Suppressor macrophage (primary cell): Measurements from ENCODE around the gene SRL.

ENCODE experiments used
- DNase-seq, 4 experiments: peaks; one replicate each; pipeline ENCODE4 v3.0.0-alpha.2; 2020 to 2022

SRL gene

DNA sequence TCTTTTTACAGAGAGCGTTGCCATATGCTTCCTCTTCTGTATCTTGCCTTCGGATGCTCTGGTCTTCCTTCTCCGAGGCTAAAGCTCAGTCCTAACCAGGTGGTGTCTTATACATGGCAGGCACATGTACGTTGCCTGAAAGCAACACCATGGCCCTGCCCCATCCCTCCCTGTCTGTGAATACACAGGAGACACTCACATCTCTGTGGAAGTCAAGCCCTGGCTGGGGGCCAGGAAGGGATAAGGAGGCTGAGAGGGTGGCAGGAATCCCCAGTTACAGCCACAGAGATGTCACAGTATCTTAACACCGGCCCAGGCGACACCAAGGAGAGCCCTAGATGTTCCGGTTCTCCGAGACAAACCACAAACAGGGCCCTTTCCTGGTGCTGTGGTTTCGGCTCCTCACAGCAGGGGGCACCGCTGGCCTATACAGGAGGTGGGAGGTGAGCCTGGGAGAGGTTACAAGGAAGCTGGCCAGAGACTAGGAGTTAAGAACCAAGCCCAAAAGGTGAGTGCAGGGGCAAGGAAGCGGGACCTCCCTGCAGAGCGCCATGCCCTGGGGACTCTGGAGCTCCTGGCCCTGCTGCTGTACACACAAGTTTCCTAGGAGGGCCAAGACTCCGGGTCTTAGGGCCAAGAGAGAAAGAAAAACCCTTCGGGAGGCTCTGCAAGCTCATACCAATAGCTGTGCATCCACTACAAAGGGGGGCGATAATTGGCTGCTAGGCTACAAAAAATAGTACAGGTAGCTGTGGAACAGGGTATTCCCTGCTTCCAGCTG, 41.7 kb downstream of the SRL start:
- DNase-seq = peak; percentile 72 to 85 (median 78)

DNA sequence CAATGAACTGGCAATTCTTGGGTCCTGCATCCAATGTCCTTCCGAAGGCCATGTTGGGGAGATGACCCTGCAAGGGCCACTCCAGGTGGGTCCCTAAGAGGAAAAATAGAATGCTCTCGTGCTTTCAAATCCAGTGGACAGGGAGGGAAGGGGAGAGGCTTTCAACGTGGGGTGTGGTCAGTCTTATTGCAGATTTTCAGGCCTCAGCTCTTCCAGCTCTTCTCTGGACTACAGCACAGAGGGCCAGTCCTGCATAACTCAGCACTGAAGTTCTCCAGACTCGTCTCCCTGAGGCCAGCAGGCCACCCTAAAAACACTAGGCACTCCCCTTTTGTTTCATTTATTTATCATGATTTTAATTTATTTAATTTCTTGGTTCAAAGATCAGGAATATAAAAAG, 43.1 kb downstream of the SRL start:
- DNase-seq = no peak

DNA sequence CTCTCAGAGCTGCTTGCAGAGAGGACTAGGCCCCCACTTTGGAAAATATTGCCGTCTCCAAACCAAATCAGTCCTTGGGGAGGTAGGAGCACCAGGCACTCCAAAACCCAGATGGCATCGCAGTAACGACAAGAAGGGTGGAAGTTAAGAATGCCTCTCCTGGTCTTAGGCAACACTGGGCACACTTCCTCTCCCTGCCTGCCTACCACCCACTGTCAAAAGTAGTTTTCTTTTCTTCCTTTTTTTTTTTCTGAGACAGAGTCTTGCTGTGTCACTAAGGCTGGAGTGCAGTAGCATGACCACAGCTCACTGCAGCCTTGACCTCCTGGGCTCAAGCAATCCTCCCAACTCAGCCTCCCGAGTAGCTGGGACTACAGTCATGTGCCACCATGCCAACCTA, 47.2 kb downstream of the SRL start:
- DNase-seq = peak; percentile 71 to 92 (median 86)

DNA sequence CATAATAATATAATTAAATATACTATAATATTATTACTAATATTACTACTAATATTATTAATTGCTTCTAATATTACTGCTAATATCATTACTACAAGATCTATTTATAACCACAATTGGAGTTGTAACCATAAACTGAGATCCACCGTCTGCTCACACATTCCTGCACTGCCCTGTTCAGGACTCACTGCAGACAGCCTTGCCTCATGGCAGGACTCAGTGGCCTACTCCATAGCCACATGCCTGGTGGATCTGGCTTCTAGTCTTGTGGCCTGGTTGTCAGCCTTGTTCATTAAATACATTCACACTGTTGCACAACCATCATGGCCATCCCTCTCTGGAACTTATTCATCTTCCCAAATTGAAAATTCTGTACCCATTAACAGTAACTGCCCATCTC, 48.0 kb downstream of the SRL start:
- DNase-seq = peak; percentile 16 to 56 (median 49)

DNA sequence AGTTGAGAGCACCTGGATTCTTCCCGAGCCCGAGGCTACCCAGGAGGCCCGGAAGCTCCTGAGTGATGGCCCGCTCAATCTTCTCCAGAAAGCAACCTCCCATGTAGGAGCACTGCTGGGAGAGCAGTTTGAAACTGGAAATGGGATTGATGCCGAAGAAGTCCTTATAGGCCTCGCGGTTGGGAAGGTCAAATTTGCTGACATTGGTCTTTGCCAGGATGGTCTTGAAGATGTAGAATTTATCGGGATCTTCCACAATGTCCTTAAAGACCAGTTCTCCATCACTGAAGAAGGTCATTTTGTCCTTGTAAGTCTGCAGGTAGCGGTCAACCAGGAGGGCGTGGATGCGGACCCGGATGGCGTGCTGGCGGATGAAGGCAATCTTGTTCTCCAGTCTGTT, 49.7 kb downstream of the SRL start:
- DNase-seq = no peak

DNA sequence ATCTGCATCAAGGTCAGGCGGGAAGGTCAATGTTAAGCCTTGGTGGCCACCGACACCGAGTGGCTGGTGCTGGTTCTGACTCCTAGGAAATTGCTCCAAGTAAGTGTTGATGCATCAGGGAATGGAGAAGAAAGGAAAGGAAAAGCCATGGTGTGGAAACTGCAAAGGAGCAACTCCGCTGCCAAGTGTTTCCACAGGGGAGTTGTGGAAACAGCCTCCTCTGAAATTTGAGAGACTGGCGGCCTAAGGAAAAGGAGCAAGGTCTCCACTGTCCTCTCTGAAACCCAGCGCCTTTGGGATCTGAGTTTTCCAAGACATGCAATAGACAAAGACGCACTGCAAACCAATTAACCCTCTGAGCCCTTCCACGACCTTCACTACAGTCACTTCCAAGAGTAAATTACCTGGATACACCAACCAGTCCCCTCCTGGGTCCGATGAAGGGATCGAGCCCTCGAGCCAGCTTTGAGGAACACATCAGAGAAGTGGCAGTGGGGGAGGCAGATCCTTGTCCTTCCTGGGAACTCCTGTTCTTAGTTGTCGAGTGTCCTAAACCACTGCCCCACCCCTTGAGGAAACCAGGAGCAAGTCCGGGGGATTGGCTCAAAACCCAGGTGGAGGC, 51.1 kb downstream of the SRL start:
- DNase-seq = no peak

DNA sequence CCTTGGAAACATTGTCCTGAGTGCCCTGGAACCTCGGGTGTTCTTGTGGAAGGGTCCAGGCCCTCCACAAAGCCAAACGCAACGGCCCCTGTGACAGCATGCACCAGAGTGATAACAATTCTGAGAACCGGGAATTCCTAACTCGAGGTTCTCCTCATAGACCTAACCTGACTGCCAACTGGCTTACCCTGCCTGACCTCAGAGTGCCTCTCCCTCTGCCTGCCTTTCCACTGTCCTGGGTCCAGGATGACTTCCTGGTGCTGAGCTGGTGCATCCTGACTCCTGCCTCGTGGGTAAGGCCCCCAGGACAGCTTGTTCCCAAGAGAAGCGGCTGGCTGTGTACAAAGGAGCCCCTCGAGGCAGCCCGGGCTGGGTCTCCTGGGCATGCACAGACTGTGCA, 51.8 kb downstream of the SRL start:
- DNase-seq = no peak

DNA sequence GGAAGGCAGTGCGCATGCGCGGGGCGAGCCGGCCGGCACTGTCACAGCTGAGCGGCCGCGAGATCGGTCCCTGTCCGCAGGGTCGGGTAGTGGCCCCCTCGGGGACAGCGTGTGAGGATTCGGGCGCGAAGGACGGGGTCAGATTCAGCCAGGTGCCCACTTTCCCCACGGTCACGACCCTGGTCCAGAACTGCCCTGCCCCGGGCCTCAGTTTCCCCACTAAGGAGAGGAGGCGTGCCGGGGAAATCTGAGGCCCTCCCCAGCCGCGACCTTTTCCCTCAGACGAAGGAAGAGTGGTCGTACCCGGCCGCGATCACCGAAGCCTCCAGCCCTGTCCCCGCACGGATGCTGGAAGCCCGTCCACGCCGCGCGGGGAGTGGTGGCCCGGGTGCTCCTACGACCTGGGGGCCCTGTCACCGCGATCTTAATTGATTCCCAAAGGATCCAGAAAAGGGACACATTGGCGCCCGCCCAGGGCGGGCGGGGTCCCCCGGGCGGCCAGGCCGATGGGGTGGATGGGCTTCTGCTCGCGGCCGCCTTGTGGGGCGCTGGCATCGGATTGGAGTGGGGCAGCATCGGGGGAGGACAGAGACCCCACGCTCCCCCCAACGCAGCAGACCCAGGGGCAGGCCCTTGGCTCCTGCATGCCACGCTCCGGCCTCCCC, 57.7 kb downstream of the SRL start:
- no peak for DNase-seq

DNA sequence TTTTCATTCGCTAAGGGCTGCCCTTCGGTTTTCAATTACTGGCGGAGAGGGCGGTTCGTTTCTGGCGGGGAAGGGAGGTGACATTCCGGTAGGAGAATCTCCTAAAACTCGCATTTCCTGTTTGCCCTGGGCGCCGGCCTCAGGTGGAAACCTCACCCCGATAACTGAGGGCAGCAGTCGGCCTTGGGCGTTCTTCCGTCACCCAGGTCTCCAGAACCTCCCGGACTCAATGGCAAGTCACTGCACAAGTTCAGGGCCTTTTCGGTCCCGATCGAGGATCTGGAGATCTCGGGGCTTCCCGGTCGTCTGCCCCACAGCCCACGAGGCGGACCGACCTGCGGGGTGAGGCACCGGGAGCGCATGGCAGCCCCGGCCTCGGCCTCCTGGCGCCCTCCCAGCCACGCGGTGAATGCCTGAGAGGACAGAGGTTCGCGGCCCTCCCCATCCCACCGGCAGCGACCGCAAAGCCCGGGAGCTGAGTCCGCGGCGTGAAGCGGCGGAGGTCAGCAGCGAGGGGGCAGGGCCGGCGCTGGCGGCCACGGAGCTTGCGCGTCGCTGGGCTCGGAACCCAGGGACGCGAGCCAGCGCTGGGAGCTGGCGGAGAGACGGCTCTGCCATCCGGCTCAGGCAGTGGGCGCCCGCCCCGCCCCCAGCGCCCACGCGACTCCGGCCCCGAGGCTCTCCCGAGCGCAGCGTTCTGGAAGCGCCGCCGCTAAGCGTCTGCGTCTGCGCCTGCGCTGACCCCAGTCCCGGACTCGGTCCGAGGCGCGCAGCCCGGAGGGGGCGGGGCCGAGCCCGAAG, 58.4 kb downstream of the SRL start:
- peak; percentile 98 to 99 (median 98) for DNase-seq

DNA sequence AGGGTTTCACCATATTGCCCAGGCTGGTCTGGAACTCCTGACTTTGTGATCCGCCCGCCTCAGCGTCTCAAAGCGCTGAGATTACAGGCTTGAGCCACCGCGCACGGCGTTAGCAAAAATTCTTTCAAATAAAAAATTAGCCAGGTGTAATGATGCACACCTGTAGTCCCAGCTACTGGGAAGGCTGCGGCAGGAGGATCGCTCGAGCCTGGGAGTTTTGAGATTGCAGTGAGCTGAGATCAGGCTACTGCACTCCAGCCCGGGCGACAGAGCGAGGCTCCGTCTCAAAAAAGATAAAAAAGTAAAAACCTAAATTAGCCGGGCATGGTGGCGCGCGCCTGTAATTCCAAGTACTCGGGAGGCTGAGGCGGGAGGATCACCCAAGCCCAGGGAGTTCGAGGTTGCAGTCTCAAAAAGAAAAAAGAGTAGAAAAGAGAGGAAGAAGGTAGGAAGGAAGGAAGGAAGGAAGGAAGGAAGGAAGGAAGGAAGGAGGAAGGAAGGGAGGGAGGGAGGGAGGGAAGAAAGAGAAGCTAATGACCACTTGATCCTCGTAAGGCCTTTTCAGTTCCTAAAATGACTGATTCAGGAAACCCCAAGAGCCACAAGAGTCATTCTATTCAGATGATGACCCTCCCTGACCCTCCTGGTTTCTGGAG, 59.2 kb downstream of the SRL start:
- peak in 3 of 4 experiments; percentile 80 to 94 (median 93) for DNase-seq

DNA sequence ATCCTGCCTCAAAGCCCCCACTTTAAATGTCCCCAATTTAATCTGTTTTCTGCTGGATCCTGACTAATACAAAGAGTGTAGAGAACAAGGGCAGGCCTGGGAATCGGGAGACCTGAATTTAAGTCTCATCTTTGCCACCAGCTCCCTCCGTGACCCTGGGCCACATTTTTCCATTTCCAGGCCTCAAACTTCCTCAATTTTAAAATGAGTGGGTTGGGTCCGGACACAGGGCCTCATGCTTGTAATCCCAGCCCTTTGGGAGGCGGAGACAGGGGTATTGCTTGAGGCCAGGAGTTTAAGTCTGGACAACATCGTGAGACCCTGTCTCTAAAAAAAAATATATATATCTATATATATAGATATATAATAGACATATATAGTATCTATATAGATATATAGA, 61.4 kb downstream of the SRL start:
- DNase-seq = peak; percentile 71 to 85 (median 80)

DNA sequence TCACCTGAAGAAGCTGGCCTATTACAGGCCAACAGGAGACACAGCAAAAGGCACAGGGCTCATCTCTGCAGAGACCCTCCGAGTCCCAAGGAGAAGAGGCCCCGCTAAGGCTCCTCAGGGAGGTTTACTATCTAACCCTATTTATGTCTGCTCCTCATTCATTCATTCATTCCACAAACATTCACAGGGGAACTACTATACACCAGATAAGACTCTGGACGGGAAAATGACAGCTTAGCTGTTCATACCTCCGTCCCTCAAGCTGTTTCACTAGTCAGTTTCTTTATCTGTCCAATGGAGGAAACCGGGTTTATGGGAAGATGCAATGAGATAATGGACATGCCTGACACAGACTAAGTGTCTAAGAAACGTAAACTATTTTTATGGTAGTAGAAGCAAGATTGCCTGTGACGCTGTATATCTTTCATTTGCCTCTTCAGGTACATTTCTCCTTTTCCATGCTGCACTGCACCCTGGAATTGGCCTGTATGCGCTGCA, 62.1 kb downstream of the SRL start:
- DNase-seq = no peak

DNA sequence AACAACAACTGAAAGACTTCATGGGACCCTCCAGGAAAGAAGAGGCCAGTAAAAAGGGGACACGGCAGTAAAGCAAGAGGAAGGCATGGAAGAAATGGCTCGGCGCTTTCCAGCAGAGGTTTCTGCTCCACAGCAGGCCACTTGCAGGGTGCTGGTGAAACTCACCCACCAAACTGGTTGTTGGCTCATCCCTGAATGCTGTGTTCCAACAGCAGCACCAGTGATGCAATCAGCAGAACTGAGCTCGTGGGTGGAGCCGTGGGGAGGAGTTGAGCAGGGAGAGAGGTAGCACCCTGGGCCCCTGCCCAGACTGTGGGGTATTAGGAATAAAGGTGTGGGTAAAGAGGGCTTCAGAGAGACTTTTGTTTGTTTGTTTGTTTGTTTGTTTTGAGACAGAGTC, 62.9 kb downstream of the SRL start:
- peak; percentile 76 to 89 (median 88) for DNase-seq

DNA sequence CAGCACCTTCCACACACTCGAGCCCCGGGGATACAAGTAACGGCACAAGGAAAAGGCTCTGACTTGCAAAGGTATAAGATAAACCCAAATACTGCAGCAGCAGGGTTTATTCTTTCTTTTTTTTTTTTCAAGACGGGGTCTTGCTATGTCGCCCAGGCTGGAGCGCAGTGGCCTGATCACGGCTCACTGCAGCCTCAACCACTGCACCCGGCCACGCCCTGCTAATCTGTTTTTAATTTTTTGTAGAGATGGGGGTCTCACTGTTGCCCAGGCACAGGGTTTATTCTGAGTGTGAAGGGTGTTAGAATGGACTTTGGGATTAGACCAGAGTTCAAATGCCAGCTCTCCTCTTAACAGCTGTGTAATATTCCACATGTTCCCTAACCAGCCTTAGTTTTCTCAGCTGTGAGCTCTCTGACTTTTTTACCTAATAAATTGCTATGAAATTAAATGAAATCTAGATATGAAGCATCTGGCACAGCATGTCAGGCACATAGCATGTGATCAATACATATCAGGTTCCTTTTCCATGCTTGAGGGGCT, 63.3 kb downstream of the SRL start:
- DNase-seq = no peak

DNA sequence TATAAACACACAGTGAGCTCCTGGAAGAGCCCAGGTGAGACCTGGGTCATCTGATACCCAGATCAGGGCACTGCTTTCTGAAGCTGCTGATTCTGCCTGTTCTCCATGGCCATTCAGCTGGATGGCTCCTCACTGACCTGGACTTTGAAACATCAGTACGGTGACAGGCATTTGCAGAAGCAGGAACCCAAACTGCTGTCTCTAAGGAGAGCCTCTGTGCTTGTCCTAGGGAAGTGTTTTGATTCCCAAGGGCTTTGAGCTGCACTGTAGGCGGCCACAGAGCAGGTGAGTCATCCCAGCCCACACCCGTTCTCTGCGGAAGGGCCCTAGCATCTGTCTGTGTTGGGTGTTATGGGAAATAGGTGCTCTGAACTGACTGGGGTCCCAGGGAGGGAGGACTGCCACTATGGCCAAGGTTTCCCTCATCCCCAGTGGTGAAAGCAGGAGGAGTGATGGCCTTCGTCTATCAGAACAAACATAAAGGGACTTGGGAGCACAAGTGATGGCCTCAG, 64.9 kb downstream of the SRL start:
- peak; percentile 63 to 85 (median 81) for DNase-seq

DNA sequence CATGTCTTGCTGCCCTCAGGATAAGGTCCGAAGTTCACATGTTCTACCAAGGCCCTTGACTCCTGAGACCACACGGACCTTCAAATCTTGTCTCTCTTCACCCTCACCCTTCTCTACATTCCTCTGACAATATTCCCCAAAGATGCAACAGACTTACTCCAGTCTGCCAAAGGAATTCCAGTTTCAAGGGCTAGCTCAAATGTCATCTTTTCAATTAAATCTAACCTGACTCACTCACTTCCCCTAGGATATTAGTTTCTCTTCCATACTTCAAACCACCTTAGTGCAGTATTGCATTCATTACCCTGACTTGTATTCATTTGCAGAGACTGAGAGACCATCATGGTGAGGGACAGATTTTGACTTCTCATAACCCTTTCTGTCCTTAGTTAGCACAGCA, 66.0 kb downstream of the SRL start:
- no peak for DNase-seq

DNA sequence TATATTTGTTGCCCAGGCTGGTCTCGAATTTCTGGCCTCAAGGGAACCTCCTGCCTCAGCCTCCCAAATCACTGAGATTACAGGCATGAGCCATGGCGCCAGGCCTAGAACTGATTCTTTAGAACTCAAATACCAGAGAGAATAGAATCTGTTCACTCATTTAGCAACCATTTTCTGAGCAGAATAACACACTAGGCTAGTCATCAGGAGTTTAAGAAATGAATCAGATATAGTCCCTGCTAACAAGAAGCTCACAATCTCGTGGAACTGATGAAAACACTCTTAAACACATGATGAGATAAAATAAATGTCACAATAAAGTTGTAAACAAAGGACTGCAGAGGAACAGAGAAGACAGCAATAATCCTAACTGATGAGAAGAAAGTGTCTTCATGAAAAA, 69.8 kb downstream of the SRL start:
- DNase-seq = no peak

DNA sequence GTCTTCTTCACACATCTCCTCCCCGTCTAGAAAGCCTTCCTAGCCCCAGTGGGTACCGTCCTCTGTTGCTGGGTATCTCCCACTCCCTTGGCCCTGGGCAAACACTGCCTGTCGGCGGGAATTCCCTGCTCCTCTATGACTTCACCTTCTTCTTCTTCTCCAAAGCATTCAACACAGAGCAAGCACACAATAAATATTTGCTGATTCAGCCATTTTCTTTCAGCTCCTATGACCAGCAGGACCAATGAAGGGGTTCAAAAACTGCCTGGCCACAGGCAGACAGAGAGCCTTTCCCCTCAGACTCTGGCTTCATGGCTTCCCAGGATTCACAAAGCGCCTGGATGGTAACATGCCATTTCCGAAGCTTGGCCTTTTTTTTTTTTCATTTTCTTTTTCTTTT, 72.5 kb downstream of the SRL start:
- DNase-seq = no peak

DNA sequence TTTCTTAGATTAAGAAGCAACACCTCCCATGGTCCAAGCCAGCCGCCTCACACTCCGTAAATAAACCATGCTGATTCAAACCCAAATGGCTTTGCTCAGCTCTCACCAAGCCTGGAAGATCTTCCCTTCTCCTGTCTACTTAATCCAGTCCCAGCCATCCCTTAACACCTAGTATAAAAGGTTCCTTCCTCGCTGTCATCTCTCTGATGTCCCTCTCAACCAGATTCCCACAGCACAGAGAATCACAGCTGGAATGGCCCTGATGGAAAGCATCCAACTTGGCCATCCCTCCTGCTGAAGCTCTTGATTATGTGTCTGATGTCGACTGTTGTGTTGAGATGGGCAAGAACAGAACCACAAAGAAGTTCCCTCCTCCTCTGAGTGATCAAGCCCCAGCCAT, 75.1 kb downstream of the SRL start:
- DNase-seq = no peak

DNA sequence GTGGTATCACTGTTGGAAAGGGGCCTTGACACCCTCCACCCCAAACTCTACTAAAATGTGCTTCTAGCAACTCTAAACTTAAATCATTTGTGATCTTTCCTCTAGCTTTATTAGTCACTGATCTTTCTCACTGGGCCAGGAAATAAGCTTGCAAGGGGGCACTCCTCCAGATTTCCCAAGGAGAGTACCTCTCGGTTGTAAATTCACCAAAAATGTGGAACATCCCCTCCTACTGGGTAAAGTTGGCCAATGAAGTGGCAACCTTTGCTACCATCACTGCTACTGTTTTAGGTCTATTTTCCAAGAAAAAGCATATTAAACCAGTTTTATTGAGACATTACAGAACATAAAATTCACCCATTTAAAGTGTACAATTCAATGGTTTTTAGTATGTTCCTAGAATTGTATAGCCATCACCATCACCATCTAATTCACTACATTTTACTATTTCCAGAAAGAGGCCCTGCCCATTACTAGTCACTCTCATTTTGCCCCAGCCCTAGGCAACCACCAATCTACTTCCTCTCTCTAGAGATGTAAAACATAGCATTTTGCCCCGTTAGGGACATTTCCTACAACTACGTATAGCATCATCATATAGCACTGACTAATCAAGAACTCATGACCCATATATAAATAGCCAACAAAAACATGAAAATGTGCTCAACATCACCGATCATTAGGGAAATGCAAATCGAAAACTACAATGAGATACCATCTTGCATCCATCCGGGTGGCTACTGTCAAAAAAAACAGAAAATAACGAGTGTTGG, 81.0 kb downstream of the SRL start:
- DNase-seq = peak; percentile 59 to 89 (median 73)

DNA sequence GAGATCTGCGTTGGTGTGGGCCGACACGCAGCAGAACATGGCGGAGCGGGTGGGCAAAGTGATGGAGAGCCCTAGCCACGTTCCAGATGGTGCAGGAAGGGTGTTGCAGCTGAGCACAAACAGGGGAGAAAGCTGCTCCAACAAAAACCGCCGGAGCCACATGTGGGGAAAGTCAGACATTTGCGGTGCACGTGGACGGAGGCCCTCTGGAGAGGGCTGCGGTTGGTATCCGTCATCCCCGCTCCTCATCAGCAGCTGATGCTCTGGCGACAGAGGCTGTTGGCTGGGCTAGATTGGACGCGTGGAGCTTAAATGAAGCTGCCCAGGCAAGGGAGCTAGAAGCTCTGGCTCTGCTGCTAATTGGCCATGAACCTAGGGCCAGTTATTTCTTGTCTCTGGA, 82.2 kb downstream of the SRL start:
- no peak for DNase-seq
